Renal cortex interstitium (tissue), 11 donors: ENCODE measurements around the gene LRMDA. TPM values are rescaled to one million over a fixed set of nuclear protein-coding genes. Genes with fewer than 3 reads are reported as not detected.

Source experiments
- DNase-seq, 11 donors: peaks; one replicate each; pipeline ENCODE4 v3.0.0-alpha.2; 2013; ENCODE audit warnings: low read depth in 9 of 11, low spot score in 4 of 11; ENCODE audit errors: extremely low read depth in 1 of 11
- polyA plus RNA-seq, 3 donors: library from polyadenylated mRNA; unstranded; fragments of 120-200 nt; gene quantifications; one replicate each; pipeline ENCODE4 v1.2.1, GENCODE V29; 2013; ENCODE audit not compliant: insufficient read length in 3 of 3

Gene LRMDA
- polyA plus RNA-seq, 3 donors, result 17.1 to 22.3 (median 21.0) TPM

GRCh38 chr10:76550806-76551205 lies 1119.4 kb downstream of the LRMDA start:
- peak in 4 of 11 donors; percentile 24 to 32 (median 31) for DNase-seq

- DNase-seq, result no peak
Measured at GRCh38 chr10:76552091-76552873, 1120.9 kb downstream of the LRMDA start.

DNA sequence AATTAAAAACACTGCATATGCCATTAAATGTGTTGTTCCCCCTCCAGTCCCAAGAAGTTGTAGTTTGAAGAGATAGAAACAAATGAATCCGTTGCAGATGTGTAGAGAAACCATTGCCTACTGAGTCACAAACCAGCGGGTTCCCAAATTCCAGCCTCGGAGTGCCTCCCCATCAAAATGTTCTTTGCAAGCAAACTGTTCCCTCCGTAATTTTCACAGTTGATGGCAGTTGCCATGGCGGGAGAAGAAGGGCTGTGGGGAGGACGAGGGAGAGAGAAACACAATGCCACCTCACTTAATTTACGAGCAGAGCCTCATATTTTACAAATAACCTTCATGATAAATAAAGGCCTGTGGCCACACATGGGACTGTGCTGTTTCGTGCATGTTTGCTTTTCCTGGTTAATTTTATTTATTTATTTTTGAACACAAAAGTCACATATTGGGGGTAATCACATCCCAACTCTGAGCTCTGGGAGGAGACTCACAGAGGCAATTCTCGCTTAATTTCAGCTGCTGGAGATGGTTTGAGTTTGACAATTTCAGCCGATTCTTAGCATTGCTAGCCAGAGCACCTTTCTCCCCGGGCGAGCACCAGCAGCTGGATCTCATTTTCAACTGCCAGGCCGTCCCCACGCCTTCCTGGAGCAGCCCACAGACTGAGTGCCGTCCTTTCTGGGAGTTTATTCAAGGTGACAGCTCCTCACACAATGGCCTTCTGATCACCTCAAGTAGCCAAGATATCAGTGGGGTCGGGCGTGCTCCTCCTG lies 1122.0 kb downstream of the LRMDA start:
- no peak for DNase-seq

- no peak for DNase-seq
Measured at GRCh38 chr10:76554033-76554408, 1122.6 kb downstream of the LRMDA start.

GRCh38 chr10:76554478-76554877 lies 1123.1 kb downstream of the LRMDA start:
- DNase-seq, result no peak

DNA sequence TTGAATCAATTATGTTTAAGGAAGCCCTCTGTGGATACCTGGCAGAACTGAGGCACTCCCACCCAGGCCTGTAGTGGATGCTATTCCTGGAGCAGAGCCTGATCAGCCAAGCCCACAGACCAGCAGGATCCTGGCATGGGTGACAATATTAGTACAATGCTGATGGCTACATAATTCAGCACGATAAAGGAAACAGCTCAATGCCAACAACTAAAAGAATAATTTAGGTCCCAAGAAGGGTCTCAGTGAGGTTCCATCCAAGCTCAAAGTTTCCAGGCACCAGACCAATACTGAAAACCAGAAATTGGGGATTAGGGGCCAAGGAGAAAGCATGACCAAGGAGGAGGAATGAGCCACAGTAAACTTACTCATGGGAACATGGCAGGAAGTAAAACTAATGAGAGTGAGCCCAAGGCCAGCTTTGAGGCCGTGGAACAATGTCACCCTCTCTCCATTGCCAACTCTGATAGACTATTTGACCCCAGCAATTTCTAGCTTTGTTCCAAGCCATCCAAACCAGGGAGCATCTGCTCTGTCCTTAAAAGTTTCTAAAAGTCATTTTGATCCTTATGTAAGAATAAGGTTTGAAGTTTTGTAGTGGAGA lies 1123.7 kb downstream of the LRMDA start:
- DNase-seq, result no peak

GRCh38 chr10:76557366-76557765 lies 1125.9 kb downstream of the LRMDA start:
- DNase-seq, result no peak

GRCh38 chr10:76558586-76558985 lies 1127.2 kb downstream of the LRMDA start:
- DNase-seq, result no peak

GRCh38 chr10:76558996-76559891 lies 1127.8 kb downstream of the LRMDA start:
- no peak for DNase-seq

GRCh38 chr10:76559892-76560220 lies 1128.4 kb downstream of the LRMDA start:
- no peak for DNase-seq

GRCh38 chr10:76560338-76560737 lies 1128.9 kb downstream of the LRMDA start:
- DNase-seq, result no peak

DNA sequence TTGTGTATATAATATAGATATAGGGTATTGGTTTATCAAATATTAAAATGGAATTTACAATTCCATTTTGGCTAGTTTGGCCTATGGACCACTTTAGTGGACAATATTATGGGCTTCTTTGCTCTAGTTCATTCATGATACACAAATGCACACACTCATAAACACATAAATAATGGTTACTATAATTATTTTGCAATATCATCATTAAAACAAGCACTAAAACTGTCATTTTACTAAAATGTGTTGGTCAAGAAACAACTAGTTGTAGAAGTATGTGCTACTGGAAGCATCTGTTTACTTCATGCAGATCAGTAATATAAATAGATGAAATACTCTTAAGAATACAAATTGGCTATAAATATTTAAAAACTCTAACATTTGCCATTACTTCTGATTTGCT lies 1131.9 kb downstream of the LRMDA start:
- DNase-seq, result no peak

DNA sequence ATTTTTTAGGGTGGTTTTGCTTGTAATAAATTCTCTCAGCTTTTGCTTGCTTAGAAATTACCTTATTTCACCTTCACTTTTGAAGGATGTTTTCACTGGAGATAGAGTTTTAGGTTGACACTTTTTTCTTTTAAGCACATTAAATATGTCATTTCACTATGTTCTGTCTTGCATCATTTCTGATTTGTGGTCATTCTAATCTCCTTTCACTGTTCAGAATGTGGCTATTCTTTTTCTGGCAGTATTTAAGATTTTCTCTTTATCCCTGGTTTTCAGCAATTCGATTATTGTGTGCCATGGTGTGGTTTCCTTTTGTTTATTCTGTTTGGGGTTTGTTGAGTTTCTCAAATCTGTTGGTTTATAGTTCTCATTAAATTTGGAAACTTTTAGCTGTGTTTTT lies 1140.6 kb downstream of the LRMDA start:
- DNase-seq, result no peak

DNA sequence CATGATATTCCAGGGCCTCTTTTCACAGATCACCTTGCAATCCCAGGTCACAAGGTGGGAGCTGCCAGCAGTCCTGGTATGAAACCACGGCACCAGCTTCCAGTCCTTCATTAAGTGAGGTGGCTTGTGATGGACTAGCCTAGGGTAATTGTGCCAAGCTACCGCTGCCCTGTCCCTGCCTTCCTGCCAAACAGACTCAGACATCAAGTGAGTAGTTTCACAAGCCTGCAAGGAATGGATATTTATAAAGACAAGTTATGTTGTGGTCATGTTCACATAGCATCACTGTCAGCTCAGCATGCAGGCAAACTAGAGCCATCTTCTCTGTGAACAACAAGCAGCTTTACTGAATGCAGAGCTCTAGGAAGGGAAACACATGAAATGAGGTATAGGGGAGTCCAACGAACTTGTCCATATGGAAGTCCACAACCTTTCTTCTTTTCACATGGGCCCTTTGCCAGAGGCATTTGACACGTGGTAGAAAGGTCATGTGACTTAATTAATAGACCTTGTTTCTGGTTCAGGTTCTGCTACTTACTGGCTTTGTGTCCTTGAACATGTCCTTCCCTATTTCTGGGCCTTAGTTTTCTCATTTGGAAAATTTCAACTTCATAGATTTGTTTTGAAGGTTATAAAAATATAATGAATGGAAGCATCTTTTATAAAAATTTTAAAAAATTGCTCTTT lies 1145.0 kb downstream of the LRMDA start:
- no peak for DNase-seq

- no peak for DNase-seq
Measured at GRCh38 chr10:76577455-76577854, 1146.0 kb downstream of the LRMDA start.

- no peak for DNase-seq
Measured at GRCh38 chr10:76581506-76582256, 1150.3 kb downstream of the LRMDA start.

- DNase-seq, result no peak
Measured at GRCh38 chr10:76582531-76582930, 1151.1 kb downstream of the LRMDA start.

GRCh38 chr10:76583711-76584161 lies 1152.3 kb downstream of the LRMDA start:
- DNase-seq, result peak in 4 of 11 donors; percentile 23 to 59 (median 32)
